ENCODE measurements around the gene VASP.

Gene VASP

GRCh38 chr19:45575216-45575615, 67.9 kb downstream of the VASP start:
- TF ChIP-seq, protein P1, sequence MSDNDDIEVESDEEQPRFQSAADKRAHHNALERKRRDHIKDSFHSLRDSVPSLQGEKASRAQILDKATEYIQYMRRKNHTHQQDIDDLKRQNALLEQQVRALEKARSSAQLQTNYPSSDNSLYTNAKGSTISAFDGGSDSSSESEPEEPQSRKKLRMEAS (IDR thresholded peaks at IDR 0.05), result no peak
- TF ChIP-seq TEAD4 (IDR thresholded peaks at IDR 0.05), result no peak
- TF ChIP-seq RAD21 (IDR thresholded peaks at IDR 0.05; ENCODE audit: low read depth), result no peak
- TF ChIP-seq YY1 (IDR thresholded peaks at IDR 0.05; ENCODE audit: low read depth), result no peak
- TF ChIP-seq CREB1 (IDR thresholded peaks at IDR 0.05; ENCODE audit: low read depth), result no peak
- TF ChIP-seq EGR1 (IDR thresholded peaks at IDR 0.05), result no peak
- no peak for TF ChIP-seq EP300 (IDR thresholded peaks at IDR 0.05; ENCODE audit: borderline replicate concordance)
- no peak for TF ChIP-seq NFIC (IDR thresholded peaks at IDR 0.05)
- no peak for TF ChIP-seq CEBPB (IDR thresholded peaks at IDR 0.05)
- no peak for TF ChIP-seq USF1 (IDR thresholded peaks at IDR 0.05)
- TF ChIP-seq TCF12 (IDR thresholded peaks at IDR 0.05; ENCODE audit: low read depth), result no peak
- TF ChIP-seq ZBTB7A (IDR thresholded peaks at IDR 0.05; ENCODE audit: low read depth), result no peak
- TF ChIP-seq FOXM1 (IDR thresholded peaks at IDR 0.05; ENCODE audit: borderline replicate concordance, low read depth), result no peak
- no peak for TF ChIP-seq REST (IDR thresholded peaks at IDR 0.05; ENCODE audit: low read depth)
- no peak for TF ChIP-seq TAF1 (IDR thresholded peaks at IDR 0.05; ENCODE audit: low read depth)
